ENCODE data around the gene OBSL1.

OBSL1 gene

DNA sequence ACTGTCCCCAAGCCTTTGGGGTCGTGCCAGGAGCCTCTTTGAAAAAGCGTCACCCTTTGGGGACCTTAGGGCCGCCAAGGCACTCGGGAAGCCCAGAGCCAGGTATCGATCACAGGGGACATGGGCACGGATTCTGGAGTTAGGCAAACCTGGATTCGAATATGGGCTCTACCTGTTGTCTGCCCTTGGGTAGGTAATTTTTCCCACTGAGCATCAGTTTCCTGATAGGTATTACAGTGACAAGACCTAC lies 18.2 kb downstream of the OBSL1 start:
- Histone ChIP-seq H3K9me2 (replicated peaks; ENCODE audit: low read depth, low read length) (no peaks in the 10 kb centered on the region), H2AFZ (ENCODE audit: low read length) (no peak overlapping the region), H3K9ac (ENCODE audit: low read depth, low read length, poor library complexity, severe bottlenecking) (no peak overlapping the region), H3K9me3 (ENCODE audit: insufficient read depth, low read depth, low read length) (no peaks in the 10 kb centered on the region), H4K20me1 (ENCODE audit: insufficient read depth, low read length, poor library complexity, severe bottlenecking) (no peaks in the 10 kb centered on the region), H3K36me3 (ENCODE audit: insufficient read depth, low read length) (no peaks in the 10 kb centered on the region), H3K79me2 (ENCODE audit: insufficient read depth, low read length) (no peaks in the 10 kb centered on the region), H3K4me1 (ENCODE audit: insufficient read depth, low read length, poor library complexity, severe bottlenecking) (no peaks in the 10 kb centered on the region), H3K4me3 (ENCODE audit: low read length, poor library complexity, severe bottlenecking) (no peak overlapping the region), H3K27me3 (ENCODE audit: insufficient read depth, low read length, poor library complexity, severe bottlenecking) (no peaks in the 10 kb centered on the region), H3K4me2 (ENCODE audit: low read depth, low read length, poor library complexity, severe bottlenecking) (no peak overlapping the region), H3F3A (ENCODE audit: low read depth) (no peaks in the 10 kb centered on the region)
- TF ChIP-seq, protein P1, sequence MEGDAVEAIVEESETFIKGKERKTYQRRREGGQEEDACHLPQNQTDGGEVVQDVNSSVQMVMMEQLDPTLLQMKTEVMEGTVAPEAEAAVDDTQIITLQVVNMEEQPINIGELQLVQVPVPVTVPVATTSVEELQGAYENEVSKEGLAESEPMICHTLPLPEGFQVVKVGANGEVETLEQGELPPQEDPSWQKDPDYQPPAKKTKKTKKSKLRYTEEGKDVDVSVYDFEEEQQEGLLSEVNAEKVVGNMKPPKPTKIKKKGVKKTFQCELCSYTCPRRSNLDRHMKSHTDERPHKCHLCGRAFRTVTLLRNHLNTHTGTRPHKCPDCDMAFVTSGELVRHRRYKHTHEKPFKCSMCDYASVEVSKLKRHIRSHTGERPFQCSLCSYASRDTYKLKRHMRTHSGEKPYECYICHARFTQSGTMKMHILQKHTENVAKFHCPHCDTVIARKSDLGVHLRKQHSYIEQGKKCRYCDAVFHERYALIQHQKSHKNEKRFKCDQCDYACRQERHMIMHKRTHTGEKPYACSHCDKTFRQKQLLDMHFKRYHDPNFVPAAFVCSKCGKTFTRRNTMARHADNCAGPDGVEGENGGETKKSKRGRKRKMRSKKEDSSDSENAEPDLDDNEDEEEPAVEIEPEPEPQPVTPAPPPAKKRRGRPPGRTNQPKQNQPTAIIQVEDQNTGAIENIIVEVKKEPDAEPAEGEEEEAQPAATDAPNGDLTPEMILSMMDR (conservative IDR thresholded peaks at IDR 0.05; ENCODE audit: low read length) = no peak
- no peak for TF ChIP-seq EZH2phosphoT487 (IDR thresholded peaks at IDR 0.05; ENCODE audit: borderline replicate concordance)

DNA sequence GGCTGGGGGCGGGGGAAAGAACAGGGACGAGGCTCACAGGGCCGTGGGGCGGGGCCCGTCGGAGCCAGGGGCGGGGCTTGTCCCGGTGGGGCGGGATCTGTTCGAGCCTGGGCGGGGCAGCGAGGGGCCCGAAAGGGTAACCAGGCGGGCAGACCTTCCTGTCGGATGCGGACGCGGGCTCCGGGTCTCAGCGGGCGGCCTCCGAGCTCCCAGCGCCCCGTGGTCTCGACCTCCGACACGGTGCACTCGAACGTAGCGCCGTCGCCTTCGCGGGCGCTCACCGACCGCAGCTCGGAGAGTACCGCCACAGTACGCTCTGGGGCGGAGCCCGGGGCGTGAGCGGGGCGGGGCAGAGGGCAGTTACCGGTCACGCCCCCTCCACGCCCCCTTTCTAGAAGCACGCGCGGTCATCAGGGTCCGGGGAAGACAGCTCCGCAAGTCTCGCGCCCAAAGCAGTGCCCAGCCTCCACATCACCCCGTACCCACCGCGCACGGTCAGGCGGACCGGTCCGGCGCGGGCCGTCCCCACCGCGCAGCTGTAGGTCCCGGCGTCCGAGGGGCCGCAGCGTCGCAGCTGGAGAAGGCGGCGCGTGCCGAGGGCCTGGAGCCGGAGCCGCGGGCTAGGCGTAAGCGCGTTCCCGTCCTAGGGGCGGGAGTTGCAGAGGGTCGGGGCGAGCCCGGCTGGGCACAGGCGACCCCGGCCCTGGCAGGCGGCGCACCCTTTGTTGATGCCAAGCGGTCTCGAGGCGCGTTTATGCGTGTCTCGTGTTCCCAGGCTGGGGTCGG lies 18.8 kb downstream of the OBSL1 start:
- H3K4me3 ChIP-seq (ENCODE audit: low read length, poor library complexity, severe bottlenecking) = no peak overlapping the region
- no peaks in the 10 kb centered on the region for H4K20me1 ChIP-seq (ENCODE audit: insufficient read depth, low read length, poor library complexity, severe bottlenecking)
- no peaks in the 10 kb centered on the region for H3K4me1 ChIP-seq (ENCODE audit: insufficient read depth, low read length, poor library complexity, severe bottlenecking)
- no peaks in the 10 kb centered on the region for H3K27me3 ChIP-seq (ENCODE audit: insufficient read depth, low read length, poor library complexity, severe bottlenecking)
- no peak overlapping the region for H3K4me2 ChIP-seq (ENCODE audit: low read depth, low read length, poor library complexity, severe bottlenecking)
- no peak overlapping the region for H2AFZ ChIP-seq (ENCODE audit: low read length)
- H3F3A ChIP-seq (ENCODE audit: low read depth) = no peaks in the 10 kb centered on the region
- no peaks in the 10 kb centered on the region for H3K9me2 ChIP-seq (replicated peaks; ENCODE audit: low read depth, low read length)
- H3K36me3 ChIP-seq (ENCODE audit: insufficient read depth, low read length) = no peaks in the 10 kb centered on the region
- H3K9me3 ChIP-seq (ENCODE audit: insufficient read depth, low read depth, low read length) = no peaks in the 10 kb centered on the region
- TF ChIP-seq, protein P1 (conservative IDR thresholded peaks at IDR 0.05; ENCODE audit: low read length) = no peak
- TF ChIP-seq EZH2phosphoT487 (IDR thresholded peaks at IDR 0.05; ENCODE audit: borderline replicate concordance) = no peak
- no peak overlapping the region for H3K9ac ChIP-seq (ENCODE audit: low read depth, low read length, poor library complexity, severe bottlenecking)
- no peaks in the 10 kb centered on the region for H3K79me2 ChIP-seq (ENCODE audit: insufficient read depth, low read length)

DNA sequence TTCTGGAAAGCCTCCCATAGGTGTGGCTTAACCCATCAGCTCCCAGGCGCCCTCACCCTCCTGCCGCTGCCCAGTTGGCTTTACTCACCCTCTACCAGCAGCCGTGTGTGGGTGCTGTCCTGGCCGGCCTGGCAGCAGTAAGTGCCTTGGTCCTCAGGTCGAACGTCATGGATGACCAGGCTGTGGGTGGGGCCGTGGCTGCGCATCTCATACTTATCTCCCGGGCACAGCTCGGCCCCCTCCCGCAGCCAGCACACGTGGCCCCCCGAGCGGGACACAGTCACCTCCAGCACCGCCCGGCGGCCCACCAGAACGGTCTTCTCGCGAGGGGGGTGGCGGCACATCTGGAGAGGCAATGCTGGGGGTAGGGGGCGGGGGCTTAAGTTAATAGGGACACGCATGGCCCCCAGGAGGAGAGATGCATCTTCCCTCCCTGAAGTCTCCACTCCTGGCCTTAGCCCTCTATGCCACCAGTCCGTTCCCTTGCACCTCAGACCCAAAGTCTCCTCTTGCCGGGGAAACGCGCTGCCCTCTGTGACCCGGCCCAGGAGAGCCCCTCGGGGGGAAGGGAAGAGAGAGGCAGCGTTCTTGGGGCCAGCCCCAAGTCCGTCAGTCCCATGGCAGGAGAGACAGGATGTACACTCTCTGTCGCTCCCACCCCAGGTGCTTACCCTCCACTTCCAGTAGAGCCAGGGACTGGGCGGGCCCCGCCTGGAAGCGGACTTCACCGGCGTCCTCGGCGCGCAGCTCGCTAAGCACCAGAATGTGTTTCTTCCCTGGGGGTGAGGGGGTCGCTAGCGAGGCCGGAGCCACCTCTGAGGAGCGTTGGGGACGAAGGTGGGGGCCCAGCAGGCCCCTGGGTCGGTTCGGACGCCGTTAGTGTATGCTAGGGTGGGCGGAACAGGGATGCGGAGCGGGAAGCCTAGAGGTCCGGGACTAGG lies 19.6 kb downstream of the OBSL1 start:
- Histone ChIP-seq H3F3A (ENCODE audit: low read depth) (no peaks in the 10 kb centered on the region), H3K36me3 (ENCODE audit: insufficient read depth, low read length) (no peaks in the 10 kb centered on the region), H3K4me2 (ENCODE audit: low read depth, low read length, poor library complexity, severe bottlenecking) (no peak overlapping the region), H3K9ac (ENCODE audit: low read depth, low read length, poor library complexity, severe bottlenecking) (no peak overlapping the region), H3K4me1 (ENCODE audit: insufficient read depth, low read length, poor library complexity, severe bottlenecking) (no peaks in the 10 kb centered on the region), H3K27me3 (ENCODE audit: insufficient read depth, low read length, poor library complexity, severe bottlenecking) (no peaks in the 10 kb centered on the region), H2AFZ (ENCODE audit: low read length) (no peak overlapping the region), H4K20me1 (ENCODE audit: insufficient read depth, low read length, poor library complexity, severe bottlenecking) (no peaks in the 10 kb centered on the region), H3K79me2 (ENCODE audit: insufficient read depth, low read length) (no peaks in the 10 kb centered on the region), H3K4me3 (ENCODE audit: low read length, poor library complexity, severe bottlenecking) (no peak overlapping the region), H3K9me2 (replicated peaks; ENCODE audit: low read depth, low read length) (no peaks in the 10 kb centered on the region), H3K9me3 (ENCODE audit: insufficient read depth, low read depth, low read length) (no peaks in the 10 kb centered on the region)
- TF ChIP-seq, protein P1 (conservative IDR thresholded peaks at IDR 0.05; ENCODE audit: low read length) = no peak
- TF ChIP-seq EZH2phosphoT487 (IDR thresholded peaks at IDR 0.05; ENCODE audit: borderline replicate concordance) = no peak
